Stimulated activated naive CD8-positive, alpha-beta T cell treated with anti-CD3 and anti-CD28 coated beads, Interleukin-15, amount 100 ng/mL, for 72 hours (primary cell): Measurements from ENCODE around the gene TFDP1.
A peak's percentile ranks its signal among the peaks of the same experiment; 100 is the strongest.

ENCODE experiments used
- ATAC-seq: fragments of 150-1000 bp; cut with Tn5 transposase; 2 replicates; pipeline ENCODE4 v1.10.0; 2021; ENCODE audit warnings: mild to moderate bottlenecking, moderate library complexity
- DNase-seq, 2 donors: peaks; one replicate each; pipeline ENCODE4 v3.0.0; 2021 to 2022
- H3K27ac Mint-ChIP-seq, 2 donors: one replicate each; pipeline ENCODE4 v1.8.0; 2022; ENCODE audit warnings: mild to moderate bottlenecking in 2 of 2, mixed read lengths in 2 of 2, moderate library complexity in 2 of 2
- H3K27me3 Mint-ChIP-seq: one replicate; pipeline ENCODE4 v1.8.0; 2022; ENCODE audit warnings: mixed read lengths
- H3K4me1 Mint-ChIP-seq: one replicate; pipeline ENCODE4 v1.8.0; 2022; ENCODE audit warnings: mild to moderate bottlenecking, mixed read lengths
- H3K4me3 Mint-ChIP-seq, 2 donors: one replicate each; pipeline ENCODE4 v1.8.0; 2022; ENCODE audit warnings: mild to moderate bottlenecking in 2 of 2, mixed read lengths in 2 of 2, moderate library complexity in 1 of 2
- H3K9me3 Mint-ChIP-seq, 2 donors: one replicate each; pipeline ENCODE4 v1.8.0; 2022; ENCODE audit warnings: mixed read lengths in 2 of 2

The TFDP1 gene

GRCh38 chr13:113546571-113547237, 37.8 kb upstream of the TFDP1 start:
- no peak overlapping the region for H3K4me3 Mint-ChIP-seq
- H3K27ac Mint-ChIP-seq, result no peak overlapping the region
- peaks cover 7% of the 10 kb centered on the region for H3K4me1 Mint-ChIP-seq
- no peaks in the 10 kb centered on the region for H3K9me3 Mint-ChIP-seq
- H3K27me3 Mint-ChIP-seq, result no peaks in the 10 kb centered on the region
- ATAC-seq, result no peak
- no peak for DNase-seq

GRCh38 chr13:113547238-113547971, 37.1 kb upstream of the TFDP1 start:
- H3K4me1 Mint-ChIP-seq, result peaks cover 7% of the 10 kb centered on the region
- no peak for ATAC-seq
- no peaks in the 10 kb centered on the region for H3K9me3 Mint-ChIP-seq
- H3K4me3 Mint-ChIP-seq, result no peak overlapping the region
- DNase-seq, result no peak
- H3K27me3 Mint-ChIP-seq, result no peaks in the 10 kb centered on the region
- no peak overlapping the region for H3K27ac Mint-ChIP-seq

- no peak overlapping the region for H3K4me3 Mint-ChIP-seq
These were observed 36.3 kb upstream of the TFDP1 start for GRCh38 chr13:113548171-113548641.

GRCh38 chr13:113548778-113549621, 35.6 kb upstream of the TFDP1 start:
- Mint-ChIP-seq H3K4me3 (no peak overlapping the region), H3K4me1 (no peaks in the 10 kb centered on the region), H3K27me3 (no peaks in the 10 kb centered on the region), H3K9me3 (no peaks in the 10 kb centered on the region), H3K27ac (no peak overlapping the region)
- no peak for DNase-seq
- no peak for ATAC-seq

More at GRCh38 chr13:113548171-113548641, 36.3 kb upstream of the TFDP1 start:
- Mint-ChIP-seq H3K27ac (no peak overlapping the region), H3K4me1 (peaks cover 7% of the 10 kb centered on the region), H3K27me3 (no peaks in the 10 kb centered on the region), H3K9me3 (no peaks in the 10 kb centered on the region)
- ATAC-seq (no peak), DNase-seq (no peak)

GRCh38 chr13:113550453-113550852, 34.1 kb upstream of the TFDP1 start:
- no peak overlapping the region for H3K27ac Mint-ChIP-seq
- DNase-seq (no peak), ATAC-seq (no peak)
- H3K9me3 Mint-ChIP-seq, result no peaks in the 10 kb centered on the region
- H3K4me1 Mint-ChIP-seq, result no peaks in the 10 kb centered on the region
- H3K27me3 Mint-ChIP-seq, result no peaks in the 10 kb centered on the region
- no peak overlapping the region for H3K4me3 Mint-ChIP-seq

- no peak for DNase-seq
- H3K4me3 Mint-ChIP-seq, result no peak overlapping the region
- H3K9me3 Mint-ChIP-seq, result no peaks in the 10 kb centered on the region
- no peaks in the 10 kb centered on the region for H3K27me3 Mint-ChIP-seq
- ATAC-seq, result no peak
- H3K27ac Mint-ChIP-seq, result no peak overlapping the region
- no peaks in the 10 kb centered on the region for H3K4me1 Mint-ChIP-seq
These were observed 33.2 kb upstream of the TFDP1 start for GRCh38 chr13:113551081-113552000.

- no peak for ATAC-seq
- Mint-ChIP-seq H3K9me3 (no peaks in the 10 kb centered on the region), H3K27me3 (no peaks in the 10 kb centered on the region), H3K4me1 (no peaks in the 10 kb centered on the region), H3K4me3 (no peak overlapping the region), H3K27ac (no peak overlapping the region)
- no peak for DNase-seq
These were observed 32.5 kb upstream of the TFDP1 start for GRCh38 chr13:113552079-113552478.

GRCh38 chr13:113552786-113553434, 31.6 kb upstream of the TFDP1 start:
- H3K27me3 Mint-ChIP-seq, result no peaks in the 10 kb centered on the region

GRCh38 chr13:113553511-113554332, 30.8 kb upstream of the TFDP1 start:
- no peak for ATAC-seq
- H3K4me1 Mint-ChIP-seq, result no peaks in the 10 kb centered on the region
- no peak overlapping the region for H3K4me3 Mint-ChIP-seq
- DNase-seq, result no peak
- H3K27me3 Mint-ChIP-seq, result no peaks in the 10 kb centered on the region
- no peaks in the 10 kb centered on the region for H3K9me3 Mint-ChIP-seq
- H3K27ac Mint-ChIP-seq, result peak overlapping the region in 1 of 2 donors; percentile 68

More at GRCh38 chr13:113552786-113553434, 31.6 kb upstream of the TFDP1 start:
- ATAC-seq (no peak), DNase-seq (no peak)
- Mint-ChIP-seq H3K4me3 (no peak overlapping the region), H3K9me3 (no peaks in the 10 kb centered on the region), H3K27ac (peak overlapping the region in 1 of 2 donors; percentile 56), H3K4me1 (no peaks in the 10 kb centered on the region)

GRCh38 chr13:113554333-113554700, 30.2 kb upstream of the TFDP1 start:
- no peak for ATAC-seq
- H3K4me3 Mint-ChIP-seq, result no peak overlapping the region
- no peak for DNase-seq
- H3K4me1 Mint-ChIP-seq, result no peaks in the 10 kb centered on the region
- H3K27me3 Mint-ChIP-seq, result no peaks in the 10 kb centered on the region
- no peaks in the 10 kb centered on the region for H3K9me3 Mint-ChIP-seq
- H3K27ac Mint-ChIP-seq, result no peak overlapping the region

GRCh38 chr13:113555141-113555540, 29.4 kb upstream of the TFDP1 start:
- no peak overlapping the region for H3K4me3 Mint-ChIP-seq
- H3K27ac Mint-ChIP-seq, result peak overlapping the region in 1 of 2 donors; percentile 42
- ATAC-seq (no peak), DNase-seq (no peak)
- no peaks in the 10 kb centered on the region for H3K27me3 Mint-ChIP-seq
- H3K4me1 Mint-ChIP-seq, result no peaks in the 10 kb centered on the region
- H3K9me3 Mint-ChIP-seq, result no peaks in the 10 kb centered on the region

GRCh38 chr13:113557013-113557412, 27.5 kb upstream of the TFDP1 start:
- ATAC-seq (no peak), DNase-seq (no peak)
- no peak overlapping the region for H3K27ac Mint-ChIP-seq
- H3K9me3 Mint-ChIP-seq, result no peaks in the 10 kb centered on the region
- H3K27me3 Mint-ChIP-seq, result no peaks in the 10 kb centered on the region
- no peak overlapping the region for H3K4me3 Mint-ChIP-seq
- H3K4me1 Mint-ChIP-seq, result no peaks in the 10 kb centered on the region

- DNase-seq (no peak), ATAC-seq (no peak)
- Mint-ChIP-seq H3K9me3 (no peaks in the 10 kb centered on the region), H3K4me3 (no peak overlapping the region), H3K27me3 (no peaks in the 10 kb centered on the region), H3K27ac (no peak overlapping the region), H3K4me1 (no peaks in the 10 kb centered on the region)
These were observed 26.1 kb upstream of the TFDP1 start for GRCh38 chr13:113558461-113558860.

GRCh38 chr13:113559061-113559460, 25.5 kb upstream of the TFDP1 start:
- ATAC-seq (no peak), DNase-seq (no peak)
- no peaks in the 10 kb centered on the region for H3K27me3 Mint-ChIP-seq
- no peak overlapping the region for H3K27ac Mint-ChIP-seq
- no peak overlapping the region for H3K4me3 Mint-ChIP-seq
- H3K4me1 Mint-ChIP-seq, result no peaks in the 10 kb centered on the region
- H3K9me3 Mint-ChIP-seq, result no peaks in the 10 kb centered on the region
